ENCODE data around the gene SFXN1. TPM values are rescaled to one million over a fixed set of nuclear protein-coding genes. Genes with fewer than 3 reads are reported as not detected.
"Not testable (repeated sequence)": the region's sequence is repeated elsewhere in the genome, so short reads cannot be mapped to it uniquely, and the experiment has no call there.

SFXN1 gene
- total RNA-seq, 1 donor from 2014 or later: 28.7 TPM

DNA sequence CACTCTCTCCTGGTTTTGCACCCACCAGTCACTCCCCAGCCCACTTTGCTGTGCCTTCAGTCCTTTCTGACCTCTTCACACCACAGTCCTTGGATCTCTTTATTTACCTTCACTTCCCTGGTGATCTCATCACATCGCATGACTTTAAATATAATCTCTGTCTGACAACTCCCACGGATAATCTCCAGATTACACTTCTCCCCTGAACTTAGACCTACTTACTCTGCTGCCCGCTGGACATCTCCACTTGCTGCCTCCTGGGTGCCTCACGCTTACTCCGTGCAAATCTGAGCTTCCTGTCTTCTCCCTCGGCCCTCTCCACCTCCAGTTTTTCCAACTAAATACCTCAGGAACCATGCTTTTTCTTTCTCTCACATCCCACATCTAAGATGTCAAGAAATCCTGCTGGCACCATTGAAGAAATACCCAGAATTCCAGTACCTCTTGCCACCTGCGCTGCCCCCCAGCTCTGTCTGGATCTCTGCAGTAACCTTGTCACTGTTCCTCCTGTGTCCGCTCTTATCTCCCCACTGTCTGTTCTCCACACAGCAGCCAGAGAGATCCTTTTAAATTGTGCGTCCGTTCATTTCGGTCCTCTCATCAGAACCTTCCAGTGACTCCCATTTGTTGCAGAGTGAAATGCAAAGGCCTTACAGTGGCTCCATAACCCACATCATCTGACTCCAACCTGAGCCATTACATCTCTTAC, 9.3 kb downstream of the SFXN1 start:
- ATAC-seq (ENCODE audit: poor library complexity): peak; percentile 64
- DNase-seq: no peak
- intact Hi-C loops (cut with DNase I): no loop called here

DNA sequence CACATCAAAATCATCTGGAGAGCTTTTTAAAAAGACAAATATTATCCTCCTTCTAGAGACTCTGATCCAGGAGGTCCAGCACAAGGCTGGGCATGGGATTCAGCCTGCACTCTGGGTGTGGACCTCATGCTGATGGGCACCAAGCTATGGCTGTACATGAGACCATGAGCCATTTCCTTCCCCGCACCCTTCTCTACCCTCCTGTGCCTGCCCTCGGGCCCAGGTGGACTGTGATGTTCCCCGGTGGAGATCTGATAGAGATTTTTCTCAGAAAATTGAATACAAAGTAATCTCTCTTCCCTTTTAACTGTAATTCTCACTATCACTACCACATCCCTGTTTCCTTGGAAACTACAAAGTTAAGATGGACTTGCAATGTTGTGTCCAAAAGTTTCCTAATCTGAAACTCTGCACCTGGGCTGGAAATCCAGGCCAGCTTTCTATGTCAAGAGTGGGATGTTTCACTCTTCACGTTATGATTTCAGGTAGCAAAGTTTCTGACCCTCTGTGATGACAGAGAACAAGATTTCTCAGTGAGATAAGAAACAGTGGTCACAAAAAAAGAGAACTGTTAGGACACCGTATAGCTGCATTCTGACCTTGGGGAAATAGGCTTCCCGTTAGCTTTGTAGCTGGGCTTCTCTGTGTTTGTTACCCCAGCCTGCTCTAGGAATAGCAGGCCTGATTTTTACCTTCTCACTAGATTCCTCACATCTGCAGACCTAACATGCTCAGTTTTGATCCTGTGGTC, 11.5 kb downstream of the SFXN1 start:
- DNase-seq: no peak
- intact Hi-C loops (cut with DNase I): no loop called here

DNA sequence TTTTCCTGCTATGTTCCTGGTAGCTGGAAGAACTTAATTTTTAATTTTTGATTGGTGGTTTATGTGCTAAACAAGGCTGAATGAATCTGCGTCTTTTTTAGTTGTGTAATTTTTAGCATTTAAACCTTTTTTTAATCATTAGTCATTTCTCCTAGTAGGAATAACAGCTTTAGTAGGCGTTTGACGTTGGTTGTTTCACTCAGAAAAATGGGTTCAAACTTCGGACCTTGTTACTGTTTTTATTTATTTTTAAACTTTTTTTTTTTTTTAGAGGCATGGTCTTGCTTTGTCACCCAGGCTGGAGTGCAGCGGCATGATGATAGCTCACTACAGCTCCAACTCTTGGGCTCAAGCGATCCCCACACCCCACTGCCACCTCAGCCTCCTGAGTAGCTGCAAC, 12.9 kb downstream of the SFXN1 start:
- DNase-seq (no peak), ATAC-seq (ENCODE audit: poor library complexity) (no peak)
- intact Hi-C loops (cut with DNase I): no loop called here

More for the DNA sequence above, 11.5 kb downstream of the SFXN1 start:
- no peak for ATAC-seq (ENCODE audit: poor library complexity)

DNA sequence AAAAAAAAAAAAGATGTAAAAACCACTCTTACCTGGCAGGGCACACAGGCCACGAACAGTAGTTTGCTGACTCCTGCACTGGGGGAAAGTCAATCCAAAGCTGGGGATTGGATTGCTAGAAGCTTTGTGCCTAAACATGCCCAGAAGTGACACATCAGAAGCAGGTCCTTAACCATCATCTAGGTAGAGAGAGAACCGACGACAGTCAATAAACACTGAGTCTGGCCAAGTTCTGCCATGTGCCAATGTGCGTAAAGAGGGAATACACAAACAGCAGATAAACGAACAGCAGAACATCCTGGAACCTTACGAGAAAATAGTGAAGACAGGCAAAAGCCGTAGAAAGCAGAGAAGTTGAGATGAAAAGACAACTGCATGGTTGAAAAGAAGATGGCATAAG, 14.9 kb downstream of the SFXN1 start:
- intact Hi-C loops (cut with DNase I): no loop called here
- DNase-seq: no peak
- no peak for ATAC-seq (ENCODE audit: poor library complexity)

DNA sequence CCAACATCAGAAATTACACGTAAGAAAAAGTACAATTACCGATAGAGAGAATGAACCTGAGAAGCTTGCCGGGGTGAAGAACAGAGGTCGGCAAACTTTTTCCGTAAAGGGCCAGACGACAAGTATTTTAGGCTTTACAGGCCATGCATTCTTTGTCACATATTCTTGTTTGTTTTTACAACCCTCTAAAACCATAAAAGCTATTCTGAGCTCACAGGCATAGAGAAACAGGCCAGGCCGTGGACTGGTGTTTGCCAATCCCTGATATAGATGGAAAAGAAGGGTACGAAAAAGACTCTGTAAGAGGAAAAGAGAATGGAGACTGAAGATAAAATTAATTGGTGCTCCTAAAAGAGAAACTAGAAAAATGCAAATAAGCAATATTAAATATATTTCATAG, 15.4 kb downstream of the SFXN1 start:
- intact Hi-C loops (cut with DNase I): no loop called here
- ATAC-seq (ENCODE audit: poor library complexity): no peak
- no peak for DNase-seq

DNA sequence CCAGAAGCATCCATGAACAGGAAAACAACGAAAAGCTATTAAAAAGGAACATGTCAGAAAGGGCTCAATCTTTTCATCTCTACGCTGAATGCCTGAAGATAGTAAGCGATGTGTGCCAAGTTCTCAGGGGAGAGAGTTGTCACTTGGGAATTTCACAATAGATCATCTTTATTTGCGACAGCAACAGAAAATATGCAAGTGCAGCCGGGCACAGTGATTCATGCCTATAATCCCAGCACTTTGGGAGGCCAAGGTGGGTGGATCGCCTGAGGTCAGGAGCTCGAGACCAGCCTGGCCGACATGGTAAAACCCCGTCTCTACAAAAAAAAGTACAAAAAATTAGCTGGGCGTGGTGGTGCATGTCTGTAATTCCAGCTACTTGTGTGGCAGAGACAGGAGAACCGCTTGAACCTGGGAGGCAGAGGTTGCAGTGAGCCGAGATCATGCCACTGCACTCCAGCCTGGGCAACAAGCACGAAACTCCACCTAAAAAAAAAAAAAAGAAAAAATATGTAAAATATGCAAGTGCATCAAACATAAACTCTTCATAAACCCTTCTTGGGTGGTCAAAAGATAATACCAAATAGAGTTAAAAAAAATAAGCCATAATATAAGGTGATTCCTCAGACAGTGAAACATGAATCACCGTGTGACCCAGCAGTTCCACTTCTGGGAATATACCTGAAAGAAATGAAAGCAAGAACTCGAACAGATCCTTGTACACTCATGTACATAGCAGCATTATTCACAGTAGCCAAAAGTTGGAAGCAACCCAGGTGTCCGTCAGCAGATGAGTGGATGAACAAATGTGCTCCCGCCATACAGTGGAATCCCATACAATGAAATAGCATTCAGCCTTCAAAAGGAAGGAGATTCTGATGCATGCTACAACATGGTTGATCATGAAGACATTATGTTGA, 16.2 kb downstream of the SFXN1 start:
- no peak for ATAC-seq (ENCODE audit: poor library complexity)
- DNase-seq: no peak
- intact Hi-C loops (cut with DNase I): no loop called here

DNA sequence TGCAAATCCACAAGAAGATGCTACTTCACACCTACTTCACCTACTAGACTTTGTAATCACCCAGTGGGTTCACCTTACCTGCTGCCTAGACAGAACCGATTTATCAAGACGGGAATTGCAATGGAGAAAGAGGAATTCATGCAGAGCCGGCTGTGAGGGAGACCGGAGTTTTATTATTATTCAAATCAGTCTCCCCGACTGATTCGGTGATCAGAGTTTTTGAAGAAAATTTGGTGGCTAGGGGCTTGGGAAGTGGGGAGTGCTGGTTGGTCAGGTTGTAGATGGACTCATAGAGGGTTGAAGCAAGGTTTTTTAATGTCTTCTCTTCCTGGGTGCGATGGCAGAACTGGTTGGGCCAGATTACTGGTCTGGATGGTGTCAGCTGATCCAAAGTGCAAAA, 23.4 kb downstream of the SFXN1 start:
- DNase-seq: no peak
- intact Hi-C loops (cut with DNase I): no loop called here
- ATAC-seq (ENCODE audit: poor library complexity): no peak

DNA sequence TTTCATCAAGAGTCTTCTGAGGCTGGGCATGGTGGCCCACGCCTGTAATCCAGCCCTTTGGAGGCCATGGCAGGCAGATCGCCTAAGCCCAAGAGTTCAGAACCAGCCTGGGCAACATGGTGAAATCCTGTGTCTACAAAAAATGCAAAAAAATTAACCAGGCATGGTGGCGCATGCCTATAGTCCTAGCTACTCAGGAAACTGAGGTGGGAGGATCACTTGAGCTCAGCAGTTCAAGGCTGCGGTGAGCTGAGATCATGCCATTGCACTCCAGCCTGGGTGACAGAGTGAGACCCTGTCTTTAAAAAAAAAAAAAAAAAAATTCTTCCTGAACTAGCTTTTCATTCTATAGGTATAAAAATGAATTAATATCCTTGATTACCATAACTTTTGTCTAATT, 29.3 kb downstream of the SFXN1 start:
- intact Hi-C loops (cut with DNase I); ATAC-seq (ENCODE audit: poor library complexity): not testable (repeated sequence)

DNA sequence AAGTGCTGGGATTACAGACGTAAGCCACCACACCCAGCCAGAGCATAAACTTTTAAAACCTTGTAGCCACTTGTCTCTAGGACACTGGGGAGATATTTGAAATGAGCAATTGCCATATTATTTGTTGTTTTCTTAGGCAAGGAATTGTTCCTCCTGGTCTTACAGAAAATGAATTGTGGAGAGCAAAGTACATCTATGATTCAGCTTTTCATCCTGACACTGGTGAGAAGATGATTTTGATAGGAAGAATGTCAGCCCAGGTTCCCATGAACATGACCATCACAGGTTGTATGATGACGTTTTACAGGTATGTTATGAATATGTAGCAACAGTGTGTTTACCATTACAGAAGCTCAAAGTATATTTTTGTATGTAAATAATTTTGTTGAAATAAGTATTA, 30.5 kb downstream of the SFXN1 start:
- no peak for DNase-seq
- intact Hi-C loops (cut with DNase I): no loop called here
- no peak for ATAC-seq (ENCODE audit: poor library complexity)

More for the DNA sequence above, 29.3 kb downstream of the SFXN1 start:
- not testable (repeated sequence) for DNase-seq

DNA sequence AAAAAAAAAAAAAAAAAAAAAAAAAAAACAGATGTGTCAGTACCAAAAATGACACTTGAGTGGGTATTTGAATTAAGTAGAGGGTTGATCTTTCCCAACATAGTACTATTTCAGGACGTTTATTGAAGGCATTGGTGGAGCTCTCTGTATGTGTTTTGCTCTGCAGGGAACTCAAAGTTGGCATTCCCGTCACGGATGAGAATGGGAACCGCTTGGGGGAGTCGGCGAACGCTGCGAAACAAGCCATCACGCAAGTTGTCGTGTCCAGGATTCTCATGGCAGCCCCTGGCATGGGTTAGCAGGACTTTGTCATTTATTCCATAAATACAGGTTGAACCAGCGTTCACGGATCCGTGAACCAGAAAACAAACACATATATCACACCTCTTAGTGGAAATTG, 34.9 kb downstream of the SFXN1 start:
- ATAC-seq (ENCODE audit: poor library complexity): no peak
- DNase-seq: no peak
- intact Hi-C loops (cut with DNase I): no loop called here

DNA sequence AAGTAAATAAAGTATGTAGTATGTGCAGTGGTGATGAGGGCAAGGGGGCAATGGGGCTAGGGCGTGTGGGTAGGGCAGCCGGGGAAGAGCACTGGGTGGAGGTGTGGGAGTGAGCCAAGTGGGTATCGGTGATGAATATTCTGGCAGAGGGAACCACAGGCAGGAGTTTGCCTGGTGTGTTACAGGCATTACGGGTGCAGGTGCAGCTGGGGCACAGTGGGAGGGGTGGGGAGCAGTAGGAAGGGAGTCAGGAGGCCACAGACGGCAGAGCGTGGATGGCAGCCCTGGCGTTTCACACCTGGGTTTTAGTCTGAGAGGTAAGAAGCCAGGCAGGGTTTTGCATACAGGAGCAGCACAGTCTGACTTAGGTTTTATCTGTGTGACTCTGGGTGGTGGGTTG, 35.4 kb downstream of the SFXN1 start:
- DNase-seq: no peak
- intact Hi-C loops (cut with DNase I): no loop called here
- no peak for ATAC-seq (ENCODE audit: poor library complexity)

DNA sequence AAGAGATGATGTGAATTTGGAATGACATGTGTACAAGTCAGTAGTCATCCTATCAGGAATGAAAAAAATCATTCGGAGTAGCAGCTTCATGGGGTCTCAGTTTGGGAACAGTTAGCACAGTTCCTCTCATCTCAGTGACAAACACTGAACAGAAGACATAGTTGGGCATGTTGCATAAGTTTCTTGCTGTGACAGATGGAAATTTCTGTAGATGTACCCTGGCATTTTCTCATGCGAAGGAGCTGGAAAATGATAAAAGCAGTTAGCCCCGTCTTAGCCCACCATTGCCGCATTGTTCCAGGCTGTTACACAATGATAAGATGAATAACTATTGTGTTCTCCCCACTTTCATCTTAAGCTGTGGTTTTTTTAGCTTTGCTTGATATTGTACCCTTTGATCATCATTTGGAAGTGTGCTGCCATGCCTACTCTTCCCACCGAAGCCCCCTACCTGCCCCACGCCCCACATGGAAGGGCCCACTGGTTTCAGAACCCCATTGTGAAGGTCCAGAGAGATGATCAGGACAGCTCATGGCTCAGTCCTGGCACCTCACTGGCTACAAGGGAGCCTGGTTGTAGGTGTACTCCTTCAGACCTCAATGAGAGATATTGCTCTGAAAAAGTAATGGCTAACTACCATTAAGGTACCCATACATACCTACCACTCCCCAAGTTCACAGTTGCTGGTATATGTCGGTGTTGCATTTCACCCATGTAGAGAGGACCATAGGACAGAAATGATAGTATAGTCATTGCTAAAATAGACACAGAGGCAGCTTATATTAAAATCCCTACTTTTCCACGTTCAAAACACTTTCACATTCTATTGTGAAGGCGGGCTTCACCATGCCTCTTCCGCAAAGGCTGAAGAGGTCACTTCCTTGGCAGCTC, 38.8 kb downstream of the SFXN1 start:
- ATAC-seq (ENCODE audit: poor library complexity) (no peak), DNase-seq (no peak)
- intact Hi-C loops (cut with DNase I): no loop called here

DNA sequence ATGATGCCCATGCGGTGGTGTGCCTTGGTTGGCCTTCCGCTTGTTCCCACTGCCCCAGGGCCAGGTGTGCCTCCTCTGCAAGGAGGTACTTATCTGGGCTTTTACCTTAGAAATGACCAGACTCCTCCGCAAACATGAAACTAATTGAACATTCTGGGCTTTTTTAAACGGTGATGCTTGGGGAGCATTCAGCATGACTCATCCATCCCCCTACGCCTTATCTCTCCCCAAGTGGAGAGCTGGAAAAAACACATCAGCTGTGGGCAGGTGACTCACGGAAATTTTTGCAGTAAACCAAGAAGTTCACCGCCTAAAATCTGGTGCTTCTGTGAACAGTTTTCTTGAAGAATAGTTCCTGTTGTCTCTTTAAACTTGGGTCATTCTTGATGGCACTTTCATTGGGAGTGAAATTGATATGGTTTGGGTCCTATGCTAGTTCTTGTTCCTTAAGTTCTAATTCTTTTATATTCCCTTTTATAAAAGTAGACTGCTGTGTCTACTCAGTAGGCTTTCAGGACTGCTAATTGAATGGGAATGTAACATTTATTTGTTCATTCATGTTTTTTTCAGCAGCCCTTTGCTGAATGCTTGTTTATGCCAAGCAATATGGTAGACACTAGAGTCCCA, 39.6 kb downstream of the SFXN1 start:
- intact Hi-C loops (cut with DNase I): no loop called here
- DNase-seq (no peak), ATAC-seq (ENCODE audit: poor library complexity) (no peak)

DNA sequence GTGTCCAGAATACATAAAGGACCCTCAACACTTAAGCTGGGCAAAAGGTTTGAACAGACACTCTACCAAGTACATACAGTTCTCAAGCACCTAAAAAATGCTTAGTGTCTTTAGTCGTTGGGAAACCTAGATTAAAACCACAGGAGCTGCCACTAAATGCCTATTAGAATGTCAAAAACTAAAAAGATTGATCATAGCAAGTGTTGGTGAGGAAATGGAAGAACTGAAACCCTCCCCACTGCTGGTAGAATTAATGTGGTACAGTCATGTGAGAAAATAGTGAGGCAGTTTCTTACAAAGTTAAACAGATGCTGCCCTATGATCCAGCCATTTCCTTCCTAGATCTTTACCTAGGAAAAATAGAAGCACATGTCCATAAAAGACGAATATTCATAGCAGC, 40.6 kb downstream of the SFXN1 start:
- intact Hi-C loops (cut with DNase I): no loop called here
- ATAC-seq (ENCODE audit: poor library complexity): no peak
- DNase-seq: no peak

DNA sequence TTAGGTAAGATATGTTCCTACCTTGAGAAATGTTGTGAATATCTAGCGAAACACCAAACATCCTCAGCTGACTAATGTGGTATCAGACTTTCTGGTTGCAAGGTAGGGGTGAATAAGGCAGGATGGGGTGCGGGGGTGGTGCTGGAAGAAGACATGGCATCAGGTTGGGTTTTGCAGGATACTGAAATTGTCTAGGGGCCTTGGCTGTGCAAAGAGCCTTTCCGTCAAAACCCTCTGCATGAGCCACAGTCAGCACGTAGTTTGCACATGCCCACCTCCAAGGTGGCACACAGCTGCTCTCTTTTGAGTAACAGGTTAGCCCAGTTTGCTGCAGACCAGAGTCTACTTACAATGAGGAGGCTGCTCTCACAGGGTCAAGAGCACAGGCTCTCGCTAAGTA, 42.0 kb downstream of the SFXN1 start:
- no peak for DNase-seq
- ATAC-seq (ENCODE audit: poor library complexity): no peak

DNA sequence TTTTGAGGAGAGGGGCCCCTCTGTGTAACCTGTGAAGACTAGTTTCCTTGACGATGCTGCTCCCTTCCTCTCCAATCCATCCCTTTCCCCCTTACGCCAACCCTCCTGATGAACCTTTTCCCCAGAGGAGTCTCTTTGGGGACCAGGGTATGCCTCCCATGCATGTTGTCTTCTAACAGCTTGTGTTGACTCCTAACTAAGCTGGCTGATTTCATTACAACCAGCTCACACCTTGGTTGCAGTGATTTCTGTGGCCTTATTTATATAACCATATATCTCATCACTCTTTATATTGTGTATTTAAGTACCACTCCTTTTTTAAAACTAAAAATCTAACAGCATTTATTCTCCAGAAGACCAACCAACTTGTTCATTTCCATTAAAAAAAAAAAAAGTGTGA, 42.5 kb downstream of the SFXN1 start:
- intact Hi-C loops (cut with DNase I): no loop called here
- DNase-seq: no peak
- ATAC-seq (ENCODE audit: poor library complexity): no peak

More for the DNA sequence above, 42.0 kb downstream of the SFXN1 start:
- intact Hi-C loops (cut with DNase I): no loop called here

DNA sequence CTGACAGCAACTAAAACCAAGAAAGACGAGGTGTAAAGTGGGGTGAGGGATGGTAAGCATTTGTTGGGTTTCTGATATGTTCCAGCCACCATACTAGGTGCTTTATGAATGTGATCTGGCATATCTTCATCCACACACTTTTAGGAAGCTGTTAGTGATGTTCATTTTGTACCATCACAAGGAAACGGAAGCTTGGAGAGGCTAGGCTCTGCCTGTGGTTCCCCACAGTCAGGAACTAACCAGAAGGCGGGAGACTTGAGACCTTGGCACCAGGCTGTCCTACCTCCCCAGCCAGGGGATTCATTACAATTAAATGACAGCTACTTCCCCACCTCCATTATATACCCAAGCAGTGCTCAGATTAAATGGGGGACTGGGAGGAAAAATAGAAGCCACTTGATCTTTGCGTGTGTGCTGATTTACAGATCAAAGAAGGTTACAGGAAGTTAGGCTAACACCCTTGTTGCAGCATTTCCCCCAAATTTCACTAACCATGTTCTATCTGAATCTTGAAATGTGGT, 43.0 kb downstream of the SFXN1 start:
- DNase-seq: no peak
- no peak for ATAC-seq (ENCODE audit: poor library complexity)
- intact Hi-C loops (cut with DNase I): no loop called here

DNA sequence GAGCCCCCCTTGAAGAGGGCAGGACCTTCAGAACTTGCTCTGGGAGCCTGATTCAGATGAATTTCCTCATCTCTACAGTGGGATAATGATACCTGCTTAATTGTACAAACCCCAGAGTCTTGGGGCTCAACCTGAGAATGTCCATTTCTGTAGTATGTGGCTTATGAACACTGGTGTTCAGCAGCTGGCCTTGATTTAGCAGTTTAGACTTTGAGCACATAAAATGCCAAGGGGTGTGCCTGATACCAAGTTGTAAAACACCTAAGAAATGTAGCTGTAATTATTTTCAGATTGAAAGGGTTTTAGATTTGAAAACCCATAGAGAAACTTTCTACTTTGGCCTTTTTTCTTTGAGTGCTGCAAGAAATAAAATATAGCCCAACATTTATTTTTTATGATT, 44.9 kb downstream of the SFXN1 start:
- intact Hi-C loops (cut with DNase I): no loop called here
- ATAC-seq (ENCODE audit: poor library complexity): no peak
- DNase-seq: no peak
